Measurements from ENCODE around the gene VTA1. TPM values are rescaled to one million over a fixed set of nuclear protein-coding genes. Genes with fewer than 3 reads are reported as not detected.
"Not testable (repeated sequence)": the region's sequence is repeated elsewhere in the genome, so short reads cannot be mapped to it uniquely, and the experiment has no call there.

VTA1 gene
- total RNA-seq: 10 to 100 TPM; 74.4 to 89.3 (median 77.3) TPM

GRCh38 chr6:142146828-142147662 lies at the start of gene VTA1, which contains the start of gene NMBR:
Gene VTA1 (plus strand): TSS chr6:142147263. CDS start chr6:142147288, 25 bp downstream.
Gene NMBR (minus strand): TSS chr6:142147122. CDS start chr6:142088658, 58,464 bp downstream.
- DNase-seq: peak; percentile 96 to 97
- TF ChIP-seq CTCF (IDR thresholded peaks at IDR 0.05 in 4 of 5, conservative IDR thresholded peaks at IDR 0.05 in 1 of 5) (peak; percentile 79 to 95 (median 88)), POLR2A (IDR thresholded peaks at IDR 0.05) (peak; percentile 10 to 39)
- Histone ChIP-seq H3K36me3 (no peaks in the 10 kb centered on the region), H3K4me3 (peak within 1 kb of the TSS; percentile 80 to 85 (median 83)), H3K4me1 (peaks cover 23 to 29% of the 10 kb centered on the region in 2 donors), H3K27me3 (no peaks in the 10 kb centered on the region), H3K27ac (peak within 1 kb of the TSS; percentile 55 to 79 (median 70)), H3K9me3 (no peaks in the 10 kb centered on the region)
- intact Hi-C loops (cut with DNase I; ENCODE audit: low total_unique reads) (loop anchor here (1.0 to 5.0 kb wide), 2 partner anchors 60 to 240 kb away; no protein-coding TSS in a partner anchor), in situ Hi-C loops (cut with MboI; ENCODE audit: low sequenced_read_pairs in 4 of 4) (loop anchor here (5.0 to 25.0 kb wide), 4 partner anchors 58 to 240 kb away; no protein-coding TSS in a partner anchor)
- ATAC-seq: peak; percentile 99

GRCh38 chr6:142104820-142105219 lies 42.2 kb upstream of the VTA1 start:
- H3K27ac ChIP-seq; H3K4me3 ChIP-seq; ATAC-seq; H3K36me3 ChIP-seq; in situ Hi-C loops (cut with MboI; ENCODE audit: low sequenced_read_pairs in 4 of 4); DNase-seq; H3K27me3 ChIP-seq; intact Hi-C loops (cut with DNase I; ENCODE audit: low total_unique reads); H3K9me3 ChIP-seq; H3K4me1 ChIP-seq: not testable (repeated sequence)

- ATAC-seq; DNase-seq; H3K4me1 ChIP-seq; H3K4me3 ChIP-seq; intact Hi-C loops (cut with DNase I; ENCODE audit: low total_unique reads); in situ Hi-C loops (cut with MboI; ENCODE audit: low sequenced_read_pairs in 4 of 4); H3K27ac ChIP-seq; H3K9me3 ChIP-seq; H3K36me3 ChIP-seq; H3K27me3 ChIP-seq: not testable (repeated sequence)
Observed at GRCh38 chr6:142110820-142111219, 36.2 kb upstream of the VTA1 start.

GRCh38 chr6:142112451-142113061 lies 34.5 kb upstream of the VTA1 start:
- H3K4me3 ChIP-seq: no peak overlapping the region
- TF ChIP-seq POLR2A (IDR thresholded peaks at IDR 0.05) (no peak), CTCF (IDR thresholded peaks at IDR 0.05 in 4 of 5, conservative IDR thresholded peaks at IDR 0.05 in 1 of 5) (peak in 4 of 5 experiments; percentile 27 to 68 (median 36))
- intact Hi-C loops (cut with DNase I; ENCODE audit: low total_unique reads) (no loop called here), in situ Hi-C loops (cut with MboI; ENCODE audit: low sequenced_read_pairs in 4 of 4) (no loop called here)
- no peaks in the 10 kb centered on the region for H3K27me3 ChIP-seq
- no peaks in the 10 kb centered on the region for H3K4me1 ChIP-seq
- ATAC-seq (no peak), DNase-seq (peak; percentile 2 to 14)
- H3K9me3 ChIP-seq: no peaks in the 10 kb centered on the region
- H3K36me3 ChIP-seq: no peaks in the 10 kb centered on the region
- no peak overlapping the region for H3K27ac ChIP-seq

GRCh38 chr6:142117366-142117765 lies 29.7 kb upstream of the VTA1 start:
- no peaks in the 10 kb centered on the region for H3K27me3 ChIP-seq
- in situ Hi-C loops (cut with MboI; ENCODE audit: low sequenced_read_pairs in 4 of 4) (no loop called here), intact Hi-C loops (cut with DNase I; ENCODE audit: low total_unique reads) (no loop called here)
- H3K4me1 ChIP-seq: no peaks in the 10 kb centered on the region
- no peak for TF ChIP-seq CTCF (IDR thresholded peaks at IDR 0.05 in 4 of 5, conservative IDR thresholded peaks at IDR 0.05 in 1 of 5)
- no peak for TF ChIP-seq POLR2A (IDR thresholded peaks at IDR 0.05)
- DNase-seq (no peak), ATAC-seq (no peak)
- H3K36me3 ChIP-seq: no peaks in the 10 kb centered on the region
- H3K27ac ChIP-seq: no peak overlapping the region
- H3K4me3 ChIP-seq: no peak overlapping the region
- no peaks in the 10 kb centered on the region for H3K9me3 ChIP-seq

All from gastrocnemius medialis (tissue), 4 donors.